ENCODE data around the gene CNNM3.

The CNNM3 gene

GRCh38 chr2:96864343-96865091, 48.4 kb downstream of the CNNM3 start:
- DNase-seq (ENCODE audit: low spot score), result no peak

- DNase-seq (ENCODE audit: low spot score), result no peak
Observed at GRCh38 chr2:96865654-96866053, 49.6 kb downstream of the CNNM3 start.

- DNase-seq (ENCODE audit: low spot score), result no peak
Observed at GRCh38 chr2:96866149-96866548, 50.1 kb downstream of the CNNM3 start.

GRCh38 chr2:96866586-96866985, 50.5 kb downstream of the CNNM3 start:
- DNase-seq (ENCODE audit: low spot score), result no peak

- no peak for DNase-seq (ENCODE audit: low spot score)
Observed at GRCh38 chr2:96866986-96867755, 51.1 kb downstream of the CNNM3 start.

- DNase-seq (ENCODE audit: low spot score), result no peak
Observed at GRCh38 chr2:96867756-96868554, 51.9 kb downstream of the CNNM3 start.

GRCh38 chr2:96868555-96869280, 52.6 kb downstream of the CNNM3 start:
- peak; percentile 57 for DNase-seq (ENCODE audit: low spot score)

GRCh38 chr2:96869281-96869821, 53.3 kb downstream of the CNNM3 start:
- DNase-seq (ENCODE audit: low spot score), result no peak

GRCh38 chr2:96869822-96870625, 54.0 kb downstream of the CNNM3 start, which contains the start of gene SEMA4C:
SEMA4C (minus strand) TSS chr2:96870080; CDS start chr2:96867886, 2,194 bp downstream.
- peak; percentile 46 for DNase-seq (ENCODE audit: low spot score)

- peak; percentile 67 for DNase-seq (ENCODE audit: low spot score)
Observed at GRCh38 chr2:96870626-96871255, 54.7 kb downstream of the CNNM3 start.

- no peak for DNase-seq (ENCODE audit: low spot score)
Observed at GRCh38 chr2:96872591-96873349, 56.7 kb downstream of the CNNM3 start.

- no peak for DNase-seq (ENCODE audit: low spot score)
Observed at GRCh38 chr2:96873651-96874096, 57.6 kb downstream of the CNNM3 start.

- DNase-seq (ENCODE audit: low spot score), result no peak
Observed at GRCh38 chr2:96874198-96874831, 58.2 kb downstream of the CNNM3 start.

GRCh38 chr2:96875498-96876268, 59.6 kb downstream of the CNNM3 start:
- DNase-seq (ENCODE audit: low spot score), result no peak

GRCh38 chr2:96876269-96877041, 60.4 kb downstream of the CNNM3 start:
- no peak for DNase-seq (ENCODE audit: low spot score)

- DNase-seq (ENCODE audit: low spot score), result no peak
Observed at GRCh38 chr2:96877042-96877451, 61.0 kb downstream of the CNNM3 start.

GRCh38 chr2:96877631-96878092, 61.6 kb downstream of the CNNM3 start:
- no peak for DNase-seq (ENCODE audit: low spot score)
